GM12801 (cell line): ENCODE results near the gene BMP8A.

Experiments
- CTCF ChIP-seq: IDR thresholded peaks from one replicate; pipeline ENCODE4 v1.5.1; 2011; ENCODE audit warnings: control low read depth; ENCODE audit not compliant: insufficient read length; ENCODE audit errors: extremely low read depth

BMP8A gene

DNA sequence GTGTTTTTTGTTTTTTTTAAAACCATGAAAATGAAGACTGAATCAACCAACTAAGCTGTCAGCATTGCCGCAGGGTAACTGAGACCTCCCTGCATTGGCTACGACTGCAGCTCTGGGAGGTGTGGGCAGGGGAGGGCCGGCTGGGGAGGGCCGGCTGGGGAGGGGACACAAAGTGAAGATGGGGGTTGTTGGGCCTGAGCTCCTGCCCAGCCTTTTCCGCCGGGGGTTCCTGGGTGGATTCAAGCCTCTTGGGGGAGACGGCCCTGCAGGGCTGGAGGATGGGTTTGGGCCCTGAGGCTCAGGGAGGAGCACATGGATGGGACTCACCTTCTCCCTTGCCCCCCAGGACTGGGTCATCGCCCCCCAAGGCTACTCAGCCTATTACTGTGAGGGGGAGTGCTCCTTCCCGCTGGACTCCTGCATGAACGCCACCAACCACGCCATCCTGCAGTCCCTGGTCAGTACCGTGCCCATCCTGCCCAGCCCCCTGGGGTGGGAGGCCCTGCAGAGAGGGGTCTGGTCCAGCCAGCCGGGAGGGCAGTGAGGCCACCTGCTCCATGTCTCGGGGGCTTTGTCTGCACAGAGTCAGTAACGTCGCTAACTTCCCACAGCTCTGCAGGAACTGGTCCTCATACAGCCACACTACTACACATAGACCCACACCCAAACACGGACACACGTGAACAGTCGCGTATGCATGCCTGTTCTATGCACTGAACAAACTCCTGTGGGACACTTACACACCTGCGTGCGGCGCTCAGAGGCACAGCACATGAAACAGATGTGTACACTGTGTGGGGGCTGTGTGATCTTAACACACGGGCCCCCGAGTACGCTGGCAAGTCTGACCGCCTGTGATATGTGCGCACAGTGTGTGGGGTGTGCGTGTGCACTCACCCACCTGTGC is 31.5 kb downstream of the BMP8A start:
- TF ChIP-seq CTCF = no peak

GRCh38 chr1:39524171-39524570 is 32.7 kb downstream of the BMP8A start:
- no peak for TF ChIP-seq CTCF

DNA sequence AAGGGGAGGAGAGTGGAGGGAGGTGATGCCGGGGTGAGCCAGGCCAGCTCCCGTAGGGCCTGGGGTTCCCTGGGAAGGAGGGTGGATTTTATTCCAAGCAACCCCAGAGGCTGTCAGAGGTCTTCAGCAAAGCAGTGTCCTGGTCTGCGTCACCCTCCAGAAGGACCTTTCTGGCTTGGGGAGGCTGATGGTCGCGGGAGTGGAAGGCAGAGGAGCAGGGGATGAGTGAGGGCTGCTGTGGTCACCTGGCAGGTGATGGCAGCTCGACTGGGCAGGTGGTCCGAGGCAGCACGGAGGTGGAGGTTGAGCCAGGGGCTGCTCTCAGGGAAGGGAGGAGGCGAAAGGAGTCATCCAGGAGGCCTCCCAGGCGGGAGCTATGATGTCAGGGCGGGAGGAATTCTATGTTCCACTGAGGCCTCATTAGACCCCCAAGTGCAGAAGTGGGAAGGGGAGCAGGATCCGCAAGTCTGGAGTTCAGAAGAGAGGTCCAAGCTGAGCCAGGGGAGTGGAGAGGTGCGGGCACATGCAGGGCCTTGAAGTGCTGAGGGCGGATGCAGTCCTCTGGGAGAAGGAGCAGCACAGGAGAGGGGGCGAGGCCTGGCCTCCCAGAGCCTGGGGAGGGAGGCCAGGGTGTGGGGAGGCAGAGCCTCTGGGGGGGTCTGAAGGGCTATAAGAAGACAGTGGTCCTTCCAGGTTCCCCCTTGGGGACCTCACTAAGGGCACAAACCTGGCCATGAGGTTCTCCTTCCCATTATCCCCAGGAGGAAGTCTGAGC is 33.3 kb downstream of the BMP8A start:
- no peak for TF ChIP-seq CTCF

DNA sequence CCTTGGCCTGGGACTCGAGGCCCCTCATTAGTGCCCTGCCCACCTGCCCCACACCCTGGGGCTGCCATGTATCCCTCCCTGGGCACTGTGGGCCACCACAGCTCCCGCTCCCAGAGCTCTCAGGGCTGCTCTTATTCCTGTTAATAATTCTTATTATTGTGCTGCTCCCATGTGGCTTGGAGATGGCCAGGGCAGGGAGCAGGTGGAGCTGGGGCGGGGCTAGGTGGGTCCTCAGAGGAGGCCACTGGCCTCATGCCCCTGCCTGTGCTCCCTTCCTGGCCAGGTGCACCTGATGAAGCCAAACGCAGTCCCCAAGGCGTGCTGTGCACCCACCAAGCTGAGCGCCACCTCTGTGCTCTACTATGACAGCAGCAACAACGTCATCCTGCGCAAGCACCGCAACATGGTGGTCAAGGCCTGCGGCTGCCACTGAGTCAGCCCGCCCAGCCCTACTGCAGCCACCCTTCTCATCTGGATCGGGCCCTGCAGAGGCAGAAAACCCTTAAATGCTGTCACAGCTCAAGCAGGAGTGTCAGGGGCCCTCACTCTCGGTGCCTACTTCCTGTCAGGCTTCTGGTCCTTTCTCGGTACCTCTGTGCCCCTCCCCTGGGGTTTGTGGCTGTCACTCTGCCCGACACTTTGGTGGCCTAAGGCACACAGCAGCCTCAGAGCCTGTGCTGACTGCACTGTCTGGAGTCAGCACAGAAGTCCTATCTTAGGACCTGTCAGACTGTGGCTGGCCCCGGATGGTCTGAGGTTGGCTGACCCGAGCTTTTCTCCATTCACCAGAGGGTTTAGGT is 34.1 kb downstream of the BMP8A start:
- no peak for TF ChIP-seq CTCF

DNA sequence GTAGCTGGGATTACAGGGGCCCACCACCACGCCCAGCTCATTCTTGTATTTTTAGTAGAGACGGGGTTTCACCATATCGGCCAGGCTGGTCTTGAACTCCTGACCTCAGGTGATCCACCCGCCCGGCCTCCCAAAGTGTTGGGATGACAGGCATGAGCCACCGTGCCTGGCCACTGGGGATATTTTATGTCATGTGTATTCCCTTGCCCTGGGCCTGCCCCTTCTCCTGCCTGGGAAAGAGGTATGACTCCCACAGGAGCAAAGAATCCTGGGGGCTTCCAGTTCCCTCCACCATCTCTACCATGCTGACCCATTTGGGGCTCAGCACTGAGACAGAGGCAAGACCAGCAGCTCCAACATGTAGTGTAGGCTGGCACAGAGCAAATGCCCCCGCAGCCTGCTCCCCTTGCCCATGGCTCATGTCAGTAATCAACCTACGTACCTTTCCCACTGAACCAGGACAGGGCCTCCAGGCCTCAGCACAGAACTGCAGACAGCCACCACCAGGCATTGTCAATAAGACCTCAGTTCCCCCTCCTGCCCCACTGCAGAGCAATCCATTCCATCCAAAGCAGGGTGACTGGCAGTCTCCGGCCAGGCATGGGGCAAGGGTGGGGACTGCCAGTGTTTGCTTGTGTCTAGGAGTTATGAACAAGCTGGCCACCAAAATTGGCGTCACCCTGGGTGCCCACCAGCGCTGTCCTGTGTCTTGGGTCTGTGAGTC is 35.2 kb downstream of the BMP8A start:
- TF ChIP-seq CTCF = no peak

GRCh38 chr1:39528082-39528481 is 36.6 kb downstream of the BMP8A start:
- no peak for TF ChIP-seq CTCF
